ENCODE data around the gene TM7SF2.
A peak's percentile ranks its signal among the peaks of the same experiment; 100 is the strongest.

The TM7SF2 gene

DNA sequence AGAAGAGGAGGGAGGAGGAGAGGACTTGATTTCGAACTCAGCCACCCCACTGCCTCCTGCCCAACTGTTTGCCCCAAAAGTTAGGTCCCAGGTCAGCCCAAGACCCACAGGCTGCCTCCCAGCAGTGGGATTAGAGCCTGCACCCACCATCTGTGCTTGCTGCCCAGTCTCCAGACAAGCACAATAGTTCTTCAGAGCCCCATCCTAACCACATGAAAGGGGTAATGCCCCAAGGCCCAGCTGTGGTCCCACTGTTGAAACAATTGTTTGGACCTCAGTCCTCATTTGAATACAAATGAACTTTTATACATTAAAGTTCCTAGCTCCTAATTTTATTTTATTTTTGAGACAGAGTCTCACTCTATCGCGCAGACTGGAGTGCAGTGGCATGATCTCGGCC lies 21.0 kb upstream of the TM7SF2 start:
- DNase-seq (ENCODE audit: low spot score) = no peak

DNA sequence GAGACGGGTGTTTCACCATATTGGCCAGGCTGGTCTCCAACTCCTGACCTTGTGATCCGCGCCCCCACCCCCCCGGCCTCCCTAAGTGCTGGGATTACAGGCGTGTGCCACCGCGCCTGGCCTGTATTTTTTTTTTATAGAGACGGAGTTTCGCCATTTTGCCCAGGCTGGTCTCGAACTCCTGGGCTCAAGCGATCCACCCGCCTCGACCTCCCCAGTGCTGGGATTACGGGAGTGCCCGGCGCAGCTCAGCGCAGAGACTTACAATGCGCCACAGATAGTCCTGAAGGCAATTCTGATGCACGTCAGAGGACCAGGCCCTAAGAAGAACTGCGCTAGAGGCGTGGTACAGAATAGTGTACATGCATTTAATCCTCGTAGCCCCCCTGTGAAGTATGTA lies 16.2 kb upstream of the TM7SF2 start:
- no peak for DNase-seq (ENCODE audit: low spot score)

DNA sequence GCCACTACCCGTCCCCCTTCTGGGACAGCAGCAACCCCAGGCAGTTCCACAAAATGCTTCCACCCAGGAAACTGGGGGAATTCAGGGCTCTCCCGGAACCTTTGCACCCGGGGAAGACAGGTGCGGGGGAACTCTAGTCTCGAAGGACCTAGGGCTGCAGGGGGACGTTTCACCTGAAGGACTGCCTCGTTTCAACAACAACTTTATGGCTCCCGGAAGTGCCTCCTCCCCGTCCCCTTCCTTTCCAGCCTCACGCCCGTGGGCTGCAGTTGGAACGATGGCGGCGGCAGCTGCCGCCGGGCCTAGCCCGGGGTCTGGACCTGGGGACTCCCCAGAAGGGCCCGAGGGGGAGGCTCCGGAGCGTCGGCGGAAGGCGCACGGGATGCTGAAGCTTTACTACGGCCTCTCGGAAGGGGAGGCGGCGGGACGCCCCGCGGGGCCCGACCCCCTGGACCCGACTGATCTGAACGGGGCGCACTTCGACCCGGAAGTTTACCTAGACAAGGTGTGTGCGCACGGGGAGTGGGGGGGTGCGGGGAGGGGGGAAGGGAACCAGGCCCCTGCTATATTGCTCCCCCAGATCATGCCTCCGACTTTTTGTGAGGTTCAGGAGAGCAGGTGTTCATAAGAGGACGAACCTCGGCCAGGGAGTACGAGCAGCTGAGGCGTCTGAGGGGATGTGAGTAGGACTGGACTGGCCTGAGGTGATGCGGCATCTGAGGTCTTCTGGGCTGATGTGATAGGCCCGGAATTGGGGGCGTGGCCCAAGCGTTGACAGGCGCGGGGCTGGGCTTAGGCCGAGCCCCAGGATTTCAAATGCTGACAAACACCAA lies 15.5 kb upstream of the TM7SF2 start, which contains the start of gene VPS51:
VPS51 (plus strand) TSS at position 241 of the 833 bp plus-strand sequence; CDS start at position 278, 37 bp downstream.
- peak; percentile 95 for DNase-seq (ENCODE audit: low spot score)

DNA sequence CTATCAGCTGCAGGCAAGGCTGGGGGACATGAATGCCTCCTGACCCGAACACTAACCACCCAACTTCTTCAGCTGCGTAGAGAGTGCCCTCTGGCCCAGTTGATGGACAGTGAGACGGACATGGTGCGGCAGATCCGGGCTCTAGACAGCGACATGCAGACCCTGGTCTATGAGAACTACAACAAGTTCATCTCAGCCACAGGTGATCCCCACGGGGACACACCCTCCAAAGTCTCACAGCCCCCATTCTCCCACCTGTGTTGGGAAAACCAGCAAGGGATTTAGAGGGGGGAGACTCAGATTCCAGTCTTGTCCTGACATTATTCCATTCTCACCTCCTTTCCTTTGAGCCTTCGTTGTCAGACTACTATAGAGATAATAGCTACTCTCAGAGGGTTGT lies 14.7 kb upstream of the TM7SF2 start:
- no peak for DNase-seq (ENCODE audit: low spot score)

DNA sequence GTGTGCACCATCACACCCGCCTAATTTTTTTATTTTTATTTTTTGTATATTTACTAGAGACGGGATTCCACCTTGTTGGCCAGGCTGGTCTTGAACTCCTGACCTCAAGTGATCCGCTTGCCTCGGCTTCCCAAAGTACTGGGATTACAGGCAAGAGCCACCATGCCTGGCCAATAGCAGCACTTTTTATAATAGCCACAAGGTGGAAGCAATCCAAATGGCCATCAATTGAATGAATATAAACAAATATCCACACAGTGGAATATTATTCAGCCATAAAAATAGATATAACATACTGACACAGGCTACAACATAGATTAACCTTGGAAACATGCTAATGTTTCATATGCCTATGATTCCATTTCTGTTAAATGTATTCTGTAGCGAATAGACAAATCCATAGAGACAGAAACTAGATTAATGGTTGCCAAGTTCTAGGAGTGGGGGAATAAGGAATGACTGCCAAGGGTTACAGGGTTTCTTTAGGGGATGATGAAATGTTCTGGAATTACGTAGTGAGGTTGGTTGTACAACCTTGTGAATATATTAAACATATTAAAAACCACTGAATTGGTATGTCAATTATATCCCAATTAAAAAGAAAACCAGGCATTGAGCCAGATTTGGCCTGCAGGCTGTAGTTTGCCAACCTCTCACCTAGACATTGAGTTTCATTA lies 10.9 kb upstream of the TM7SF2 start:
- no peak for DNase-seq (ENCODE audit: low spot score)

DNA sequence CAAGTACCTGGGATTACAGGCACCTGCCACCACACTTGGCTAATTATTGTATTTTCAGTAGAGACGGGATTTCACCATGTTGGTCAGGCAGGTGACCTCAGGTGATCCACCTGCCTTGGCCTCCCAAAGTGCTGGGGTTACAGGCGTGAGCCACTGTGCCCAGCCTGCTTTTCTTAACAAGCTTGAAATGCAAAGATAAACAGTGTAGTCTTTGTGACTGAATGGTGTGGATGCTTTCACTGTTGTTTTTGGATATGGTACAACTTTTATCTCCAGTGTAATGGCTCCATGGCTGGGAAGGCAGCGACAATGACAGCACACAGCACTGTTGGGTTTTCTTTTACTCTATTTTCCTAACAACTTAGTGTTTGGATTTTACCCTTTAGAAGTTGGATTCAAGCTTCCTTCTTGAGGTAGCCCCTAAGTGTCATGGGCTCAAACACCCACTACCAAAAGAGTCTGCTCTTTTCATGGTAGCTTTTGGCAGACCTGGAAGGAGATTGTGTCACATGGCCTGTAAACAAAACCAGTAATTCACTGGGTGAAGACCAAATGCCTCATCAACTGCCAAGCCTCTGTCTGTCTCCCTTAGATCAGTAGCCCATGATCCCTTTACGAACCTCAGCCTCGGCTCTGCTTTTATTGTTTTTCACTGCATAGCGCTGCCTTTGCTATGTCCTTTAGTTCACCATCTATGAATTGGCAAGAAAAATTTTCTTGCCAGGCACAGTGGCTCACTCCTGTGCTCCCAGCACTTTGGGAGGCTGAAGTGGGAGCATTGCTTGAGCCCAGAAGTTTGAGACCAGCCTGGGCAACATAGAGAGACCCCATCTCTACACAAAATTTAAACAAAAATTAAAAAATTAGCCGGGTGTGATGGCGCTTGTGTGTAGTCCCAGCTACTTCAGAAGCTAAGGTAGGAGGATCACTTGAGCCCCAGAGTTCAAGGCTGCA lies 9.3 kb upstream of the TM7SF2 start:
- DNase-seq (ENCODE audit: low spot score) = no peak

DNA sequence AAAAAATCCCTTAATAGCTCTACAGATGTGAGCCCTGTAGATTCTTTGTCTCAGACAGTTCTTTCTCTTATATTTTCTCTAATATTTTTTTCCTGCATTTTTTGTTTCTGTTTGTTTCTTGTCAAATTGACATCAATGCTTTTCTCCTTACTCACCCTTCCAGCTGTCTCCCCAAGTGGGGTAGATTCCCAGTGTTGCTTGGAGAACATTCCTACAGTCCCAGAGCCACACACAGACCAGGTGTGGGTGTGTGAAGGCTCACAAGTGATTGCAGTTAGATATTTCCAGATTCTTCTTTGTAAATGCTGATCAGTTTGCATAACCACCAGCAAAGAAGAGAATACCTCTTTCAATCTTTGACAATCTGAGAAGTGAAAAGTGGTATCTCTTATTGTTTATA lies 8.2 kb upstream of the TM7SF2 start:
- no peak for DNase-seq (ENCODE audit: low spot score)

DNA sequence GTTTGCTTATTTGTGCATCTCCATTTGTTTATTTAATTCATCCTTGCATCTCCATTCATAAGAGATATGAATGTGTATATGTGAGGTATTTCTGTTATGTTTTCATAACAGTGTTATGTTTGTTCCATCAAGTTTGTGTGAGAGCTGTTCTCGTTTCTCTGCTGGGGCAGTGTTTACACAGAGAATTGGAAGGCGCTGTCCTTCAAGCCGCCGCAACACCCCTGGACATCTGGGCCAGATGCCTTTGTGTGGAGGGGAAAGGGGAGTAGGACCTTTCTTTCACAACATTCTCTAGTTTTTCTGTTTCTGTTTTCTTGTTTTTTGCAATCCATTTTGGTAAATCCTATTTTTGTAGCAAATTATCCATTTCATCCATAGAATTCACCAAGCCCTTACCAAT lies 7.0 kb upstream of the TM7SF2 start:
- DNase-seq (ENCODE audit: low spot score) = no peak

DNA sequence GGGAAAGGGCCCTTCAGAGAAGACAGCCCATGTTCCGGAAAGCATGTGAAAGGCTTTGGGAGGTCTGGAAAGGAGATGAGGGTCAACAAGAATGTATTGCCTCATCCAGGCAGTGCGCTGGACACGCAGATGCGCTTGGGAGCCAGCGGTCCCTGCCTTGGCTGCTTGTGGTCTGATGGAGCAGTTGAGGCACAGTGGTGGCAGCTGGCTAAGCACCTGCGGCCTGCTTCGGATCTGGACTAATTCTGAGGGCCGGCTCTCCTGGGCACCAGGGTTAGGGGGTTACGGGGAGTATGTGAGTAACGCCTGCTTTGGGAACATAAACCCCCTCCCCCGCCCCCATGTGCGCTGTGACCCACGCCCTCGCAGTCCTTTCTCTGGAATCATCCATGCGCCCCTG lies 4.6 kb upstream of the TM7SF2 start:
- no peak for DNase-seq (ENCODE audit: low spot score)

DNA sequence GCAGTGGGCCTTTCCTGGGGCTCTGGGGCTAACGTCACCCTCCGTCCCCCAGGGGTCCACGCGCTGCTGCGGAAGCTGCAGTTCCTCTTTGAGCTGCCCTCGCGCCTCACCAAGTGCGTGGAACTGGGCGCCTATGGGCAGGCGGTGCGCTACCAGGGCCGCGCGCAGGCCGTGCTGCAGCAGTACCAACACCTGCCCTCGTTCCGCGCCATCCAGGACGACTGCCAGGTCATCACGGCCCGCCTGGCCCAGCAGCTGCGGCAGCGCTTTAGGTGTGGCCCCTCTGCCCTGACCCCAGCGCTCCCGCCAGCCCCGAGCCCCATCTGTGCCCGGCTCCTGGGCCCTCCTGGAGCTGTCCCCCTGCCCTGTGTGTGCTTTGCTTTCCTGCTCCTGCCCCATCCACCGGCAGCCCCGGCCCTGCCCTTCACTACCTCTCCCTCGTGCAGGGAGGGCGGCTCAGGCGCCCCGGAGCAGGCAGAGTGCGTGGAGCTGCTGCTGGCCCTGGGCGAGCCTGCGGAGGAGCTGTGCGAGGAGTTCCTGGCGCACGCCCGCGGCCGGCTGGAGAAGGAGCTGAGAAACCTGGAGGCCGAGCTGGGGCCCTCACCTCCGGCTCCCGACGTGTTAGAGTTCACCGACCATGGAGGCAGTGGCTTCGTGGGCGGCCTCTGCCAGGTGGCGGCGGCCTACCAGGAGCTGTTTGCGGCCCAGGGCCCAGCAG lies 3.8 kb upstream of the TM7SF2 start:
- DNase-seq (ENCODE audit: low spot score) = no peak

DNA sequence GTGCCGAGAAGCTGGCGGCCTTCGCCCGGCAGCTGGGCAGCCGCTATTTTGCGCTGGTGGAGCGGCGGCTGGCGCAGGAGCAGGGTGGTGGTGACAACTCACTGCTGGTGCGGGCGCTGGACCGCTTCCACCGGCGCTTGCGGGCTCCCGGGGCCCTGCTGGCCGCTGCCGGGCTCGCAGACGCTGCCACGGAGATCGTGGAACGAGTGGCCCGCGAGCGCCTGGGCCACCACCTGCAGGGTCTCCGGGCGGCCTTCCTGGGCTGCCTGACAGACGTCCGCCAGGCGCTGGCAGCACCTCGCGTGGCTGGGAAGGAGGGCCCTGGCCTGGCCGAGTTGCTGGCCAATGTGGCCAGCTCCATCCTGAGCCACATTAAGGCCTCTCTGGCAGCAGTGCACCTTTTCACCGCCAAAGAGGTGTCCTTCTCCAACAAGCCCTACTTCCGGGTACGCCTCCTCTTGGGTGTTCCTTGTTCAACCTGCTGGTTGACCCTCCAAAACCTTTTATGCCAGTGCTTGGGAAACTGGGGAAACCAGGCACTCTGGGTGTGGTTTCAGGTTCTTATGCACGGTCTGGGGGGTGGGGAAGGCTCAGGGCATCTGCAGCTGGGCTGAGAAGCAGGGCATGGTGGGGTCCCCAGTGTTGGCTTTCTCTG lies 3.1 kb upstream of the TM7SF2 start:
- DNase-seq (ENCODE audit: low spot score) = no peak

DNA sequence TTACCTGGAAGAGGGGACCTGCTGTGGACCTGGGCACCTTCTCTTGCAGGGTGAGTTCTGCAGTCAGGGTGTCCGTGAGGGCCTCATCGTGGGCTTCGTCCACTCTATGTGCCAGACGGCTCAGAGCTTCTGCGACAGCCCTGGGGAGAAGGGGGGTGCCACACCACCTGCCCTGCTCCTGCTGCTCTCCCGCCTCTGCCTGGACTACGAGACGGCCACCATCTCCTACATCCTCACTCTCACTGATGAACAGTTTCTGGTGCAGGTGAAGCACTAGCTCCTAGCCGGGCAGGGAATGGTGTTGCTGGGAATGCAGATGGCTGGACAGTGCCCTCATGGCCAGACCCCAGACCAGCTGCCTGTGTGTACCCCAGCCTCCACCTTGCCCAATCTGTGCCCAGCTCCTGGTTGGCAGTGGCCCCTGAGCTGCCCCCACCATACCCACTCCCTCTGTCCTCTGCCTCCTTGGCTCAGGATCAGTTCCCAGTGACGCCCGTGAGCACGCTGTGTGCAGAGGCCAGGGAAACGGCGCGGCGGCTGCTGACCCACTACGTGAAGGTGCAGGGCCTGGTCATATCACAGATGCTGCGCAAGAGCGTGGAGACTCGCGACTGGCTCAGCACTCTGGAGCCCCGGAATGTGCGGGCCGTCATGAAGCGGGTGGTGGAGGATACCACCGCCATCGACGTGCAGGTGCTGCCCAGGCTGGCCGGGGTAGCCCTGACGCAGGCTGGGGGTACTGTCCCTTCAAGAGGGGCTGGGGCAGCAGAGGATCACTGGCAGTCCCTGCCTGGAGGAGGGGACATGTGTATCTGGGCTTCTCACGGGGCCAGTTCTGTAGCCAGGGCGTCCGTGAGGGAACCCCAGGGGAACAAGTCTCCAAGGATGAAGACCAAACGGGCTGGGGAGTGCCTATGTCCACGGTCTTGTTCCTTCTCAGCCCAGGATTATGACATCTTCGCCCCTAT lies 2.2 kb upstream of the TM7SF2 start:
- no peak for DNase-seq (ENCODE audit: low spot score)

DNA sequence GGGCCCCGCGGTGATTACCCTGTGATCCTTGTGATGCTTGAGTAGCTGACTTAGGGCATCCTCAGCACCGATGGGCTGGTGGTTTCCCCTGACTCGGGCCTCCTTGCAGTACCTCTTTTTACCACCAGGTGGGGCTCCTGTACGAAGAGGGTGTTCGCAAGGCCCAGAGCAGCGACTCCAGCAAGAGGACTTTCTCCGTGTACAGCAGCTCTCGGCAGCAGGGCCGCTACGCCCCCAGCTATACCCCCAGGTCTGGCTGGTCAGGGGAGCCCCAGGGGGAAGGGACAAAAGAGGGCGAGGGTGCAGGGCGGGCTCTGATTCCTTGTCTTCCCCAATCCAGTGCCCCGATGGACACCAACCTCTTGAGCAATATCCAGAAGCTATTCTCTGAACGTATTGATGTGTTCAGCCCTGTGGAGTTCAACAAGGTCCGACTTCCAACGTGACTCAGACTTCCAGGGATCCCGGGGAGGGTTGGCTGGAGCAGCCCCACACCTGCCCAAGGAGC lies 1.3 kb upstream of the TM7SF2 start:
- peak; percentile 90 for DNase-seq (ENCODE audit: low spot score)

DNA sequence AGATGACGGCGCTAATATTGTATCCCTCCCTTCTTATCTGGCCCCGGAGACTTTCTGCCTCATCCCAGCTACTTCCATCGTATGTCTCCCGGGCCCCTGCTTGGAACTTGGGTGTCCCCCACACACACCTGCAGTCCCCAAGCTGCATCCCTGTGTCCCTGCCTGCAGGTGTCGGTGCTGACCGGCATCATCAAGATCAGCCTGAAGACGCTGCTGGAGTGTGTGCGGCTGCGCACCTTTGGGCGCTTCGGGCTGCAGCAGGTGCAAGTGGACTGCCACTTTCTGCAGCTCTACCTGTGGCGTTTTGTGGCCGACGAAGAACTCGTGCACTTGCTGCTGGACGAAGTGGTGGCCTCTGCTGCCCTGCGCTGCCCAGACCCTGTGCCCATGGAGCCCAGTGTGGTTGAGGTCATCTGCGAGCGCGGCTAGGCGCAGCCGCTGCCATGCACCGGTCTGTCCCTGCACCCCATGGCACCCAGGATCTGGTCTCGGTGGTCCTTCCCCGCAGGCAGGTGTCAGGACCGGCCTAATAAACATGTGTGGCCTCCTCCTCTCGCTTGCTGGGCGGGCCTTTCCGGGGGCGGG lies 421 bp upstream of the TM7SF2 start:
- no peak for DNase-seq (ENCODE audit: low spot score)

DNA sequence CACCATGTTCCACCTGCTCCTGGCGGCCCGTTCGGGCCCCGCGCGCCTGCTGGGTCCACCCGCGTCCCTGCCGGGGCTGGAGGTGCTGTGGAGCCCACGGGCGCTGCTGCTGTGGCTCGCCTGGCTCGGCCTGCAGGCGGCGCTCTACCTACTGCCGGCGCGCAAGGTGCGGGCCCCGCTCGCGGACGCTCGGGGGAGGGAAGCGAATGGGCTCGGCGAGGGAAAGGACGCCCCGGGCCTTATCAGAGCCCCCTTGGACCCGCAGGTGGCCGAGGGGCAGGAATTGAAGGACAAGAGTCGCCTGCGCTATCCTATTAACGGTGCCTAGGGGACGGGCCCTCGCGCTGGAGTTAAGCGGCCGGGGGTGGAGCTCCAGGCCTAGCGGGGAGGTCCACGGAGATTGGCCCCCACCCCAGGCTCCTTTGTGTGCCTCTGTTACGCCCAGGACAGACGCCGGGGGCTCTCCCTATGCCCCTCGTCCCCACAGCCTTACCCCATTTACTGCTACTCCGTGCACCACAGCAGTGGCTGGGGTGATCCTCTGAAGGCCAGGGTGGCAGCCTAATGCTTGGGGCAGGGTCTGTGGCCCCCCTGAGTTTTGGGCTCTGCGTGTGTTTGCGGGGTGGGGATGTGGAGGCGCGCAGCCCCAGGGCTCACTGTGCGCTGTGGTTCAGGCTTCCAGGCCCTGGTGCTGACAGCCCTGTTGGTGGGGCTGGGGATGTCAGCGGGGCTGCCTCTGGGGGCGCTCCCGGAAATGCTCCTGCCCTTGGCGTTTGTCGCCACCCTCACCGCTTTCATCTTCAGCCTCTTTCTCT lies 1.1 kb downstream of the TM7SF2 start:
- peak; percentile 82 for DNase-seq (ENCODE audit: low spot score)

DNA sequence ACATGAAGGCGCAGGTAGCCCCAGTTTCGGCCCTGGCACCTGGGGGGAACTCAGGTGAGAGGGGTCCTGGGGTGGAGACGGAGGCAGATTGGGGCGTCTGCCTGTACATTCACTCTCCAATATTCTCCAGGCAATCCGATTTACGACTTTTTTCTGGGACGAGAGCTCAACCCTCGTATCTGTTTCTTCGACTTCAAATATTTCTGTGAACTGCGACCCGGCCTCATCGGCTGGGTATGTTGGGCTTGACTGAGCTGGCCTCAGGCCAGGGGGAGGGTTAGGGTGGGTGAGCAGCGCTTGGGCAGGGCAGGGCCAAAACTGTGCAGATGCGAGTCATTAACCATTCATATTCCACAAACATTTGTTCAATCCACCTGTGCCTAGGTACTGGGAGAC lies 1.7 kb downstream of the TM7SF2 start:
- no peak for DNase-seq (ENCODE audit: low spot score)

DNA sequence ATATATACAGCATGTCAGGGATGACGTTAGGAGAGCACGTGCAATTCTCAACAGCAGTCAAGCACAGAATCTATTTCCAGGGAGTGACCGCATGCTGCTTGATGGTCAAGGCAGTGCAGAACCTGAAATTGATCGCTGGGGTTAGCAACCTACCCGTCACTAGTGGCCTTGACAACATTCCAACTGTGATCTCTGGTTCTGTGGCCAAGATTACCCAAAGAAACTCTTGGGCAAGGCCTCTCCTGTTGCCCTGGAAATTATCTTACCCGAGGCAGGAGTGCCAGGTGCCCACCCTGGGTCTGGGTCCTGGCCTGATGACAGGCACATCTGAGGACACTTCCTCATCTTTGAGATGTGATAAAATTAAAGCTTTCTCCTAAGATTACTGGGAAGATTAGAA lies 2.2 kb downstream of the TM7SF2 start:
- no peak for DNase-seq (ENCODE audit: low spot score)

DNA sequence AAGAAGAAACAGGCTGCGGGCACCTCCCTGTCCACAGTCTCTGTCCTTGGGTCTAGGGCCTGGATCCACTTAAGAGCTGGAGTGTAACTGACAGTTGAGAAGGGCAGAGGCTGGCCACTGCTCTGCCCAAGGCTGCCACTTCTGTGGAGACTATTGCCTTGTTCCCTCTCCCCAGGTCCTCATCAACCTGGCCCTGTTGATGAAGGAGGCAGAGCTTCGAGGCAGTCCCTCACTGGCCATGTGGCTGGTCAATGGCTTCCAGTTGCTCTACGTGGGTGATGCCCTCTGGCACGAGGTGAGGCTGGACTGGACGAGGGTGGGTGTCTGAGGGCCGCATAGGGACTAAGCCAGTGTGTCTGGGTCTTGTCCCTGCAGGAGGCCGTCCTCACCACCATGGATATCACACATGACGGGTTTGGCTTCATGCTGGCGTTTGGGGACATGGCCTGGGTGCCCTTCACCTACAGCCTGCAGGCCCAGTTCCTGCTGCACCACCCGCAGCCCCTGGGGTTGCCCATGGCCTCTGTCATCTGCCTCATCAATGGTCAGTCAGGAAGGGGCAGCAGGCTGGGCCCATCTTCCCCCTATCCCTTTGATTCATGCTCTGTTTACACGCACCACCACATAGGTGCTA lies 3.0 kb downstream of the TM7SF2 start:
- no peak for DNase-seq (ENCODE audit: low spot score)

Measured in GM03348 (cell line).